ENCODE data around the gene LPP. TPM values are rescaled to one million over a fixed set of nuclear protein-coding genes. Genes with fewer than 3 reads are reported as not detected.

Gene LPP
- polyA plus RNA-seq, 3 donors = 24.5 to 26.1 (median 25.4) TPM

DNA sequence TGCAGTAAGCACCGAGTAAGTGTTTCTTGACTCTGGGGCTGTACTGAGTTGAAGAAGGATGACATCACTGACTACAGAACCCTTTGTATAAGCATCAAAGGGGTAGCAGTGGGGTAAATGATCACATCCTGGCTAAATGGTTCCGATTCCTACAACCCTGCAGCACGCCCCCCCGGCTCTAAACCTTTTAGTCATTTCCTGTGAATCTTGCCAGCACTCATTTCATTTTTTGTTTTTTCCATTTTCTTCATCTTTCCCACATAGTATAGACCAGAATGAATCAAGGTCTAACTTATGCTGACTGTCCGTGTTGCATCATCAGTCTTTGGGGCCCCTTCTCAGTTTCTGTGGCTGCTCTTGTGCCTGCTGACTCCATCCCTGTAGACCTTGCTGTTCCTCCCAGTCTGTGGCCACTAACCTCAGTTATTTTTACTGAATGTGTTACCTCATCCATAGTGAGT lies 634.7 kb downstream of the LPP start:
- DNase-seq (ENCODE audit: low read depth in 3 of 3, low spot score in 2 of 3) = no peak

DNA sequence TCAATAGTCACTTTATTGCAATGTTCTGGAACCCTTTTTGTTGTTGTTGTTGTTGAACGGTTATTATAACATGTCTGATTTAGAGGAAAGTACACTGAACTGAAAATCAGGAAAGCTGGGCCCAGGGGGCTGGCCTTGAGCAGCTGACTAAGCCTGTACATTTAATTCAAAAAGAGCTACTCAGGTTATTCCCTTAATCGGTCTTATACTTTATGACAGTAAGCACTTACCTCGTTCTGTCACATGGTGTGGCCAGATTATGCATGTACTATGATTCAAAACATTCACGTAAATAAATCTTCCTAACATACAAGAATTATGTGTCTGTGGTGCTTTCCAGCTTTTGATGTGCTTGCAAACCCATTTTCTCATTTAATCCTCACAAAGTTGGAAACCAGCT lies 635.3 kb downstream of the LPP start:
- DNase-seq (ENCODE audit: low read depth in 3 of 3, low spot score in 2 of 3) = no peak

DNA sequence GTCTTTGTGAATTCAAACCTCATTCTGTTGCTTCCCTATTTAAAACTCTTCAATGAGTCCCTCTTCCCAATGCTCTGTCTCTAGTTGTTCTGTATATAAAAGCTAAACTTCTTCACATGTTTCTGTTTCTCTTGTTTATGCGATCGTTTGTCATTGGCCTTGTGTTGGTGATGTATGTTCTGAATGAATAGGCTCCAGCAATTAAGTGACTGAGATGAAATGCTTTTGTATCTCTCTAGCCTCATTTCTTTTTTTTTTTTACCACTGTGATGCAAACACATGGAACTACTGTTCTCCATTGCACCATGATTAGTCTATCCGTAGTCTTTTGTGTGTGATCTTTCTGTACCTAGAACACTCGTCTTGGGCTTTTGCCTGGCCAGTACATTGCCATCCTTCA lies 637.4 kb downstream of the LPP start:
- no peak for DNase-seq (ENCODE audit: low read depth in 3 of 3, low spot score in 2 of 3)

DNA sequence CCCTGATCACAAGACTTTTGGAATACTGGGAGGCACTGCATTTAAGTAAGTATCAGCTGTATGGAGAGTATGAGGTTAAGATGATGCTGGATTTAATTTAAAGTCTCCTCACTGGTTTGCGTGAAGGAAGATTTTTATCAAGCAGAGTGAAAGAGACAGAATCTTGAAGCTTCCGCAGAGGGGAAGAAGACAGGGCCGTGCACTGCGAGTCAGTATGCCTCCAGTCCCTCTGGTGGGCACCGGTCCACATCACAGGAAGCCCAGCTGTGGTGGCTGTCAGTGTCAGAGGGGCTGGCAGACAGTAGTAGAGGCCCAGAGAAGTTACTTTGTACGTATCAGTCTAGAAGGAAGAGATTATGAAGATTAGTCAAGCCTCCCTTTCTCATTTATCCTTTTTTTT lies 638.8 kb downstream of the LPP start:
- no peak for DNase-seq (ENCODE audit: low read depth in 3 of 3, low spot score in 2 of 3)

DNA sequence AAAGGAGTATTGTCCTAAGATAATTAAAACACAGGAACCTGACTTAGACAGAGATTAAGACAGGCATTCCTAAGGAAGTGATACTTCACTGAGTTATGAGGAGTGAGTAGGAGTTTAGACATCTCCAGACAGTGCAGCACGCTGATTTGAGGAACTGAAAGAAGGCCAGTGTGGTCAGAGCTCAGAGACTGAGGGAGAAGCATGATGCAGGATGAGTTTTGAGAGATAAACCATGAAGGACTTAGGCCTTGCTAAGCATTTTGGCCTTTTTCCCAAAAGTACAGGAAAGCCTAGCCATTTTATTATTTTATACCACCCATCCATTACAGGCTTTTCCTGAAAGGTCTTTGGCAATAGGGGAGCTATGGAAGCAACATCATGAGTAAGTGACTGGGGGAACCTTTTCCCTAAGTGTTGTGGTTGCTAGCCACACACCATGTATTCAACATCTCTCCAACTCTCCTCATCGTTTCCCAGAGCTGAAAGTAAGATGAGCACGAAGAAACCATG lies 642.2 kb downstream of the LPP start:
- no peak for DNase-seq (ENCODE audit: low read depth in 3 of 3, low spot score in 2 of 3)

DNA sequence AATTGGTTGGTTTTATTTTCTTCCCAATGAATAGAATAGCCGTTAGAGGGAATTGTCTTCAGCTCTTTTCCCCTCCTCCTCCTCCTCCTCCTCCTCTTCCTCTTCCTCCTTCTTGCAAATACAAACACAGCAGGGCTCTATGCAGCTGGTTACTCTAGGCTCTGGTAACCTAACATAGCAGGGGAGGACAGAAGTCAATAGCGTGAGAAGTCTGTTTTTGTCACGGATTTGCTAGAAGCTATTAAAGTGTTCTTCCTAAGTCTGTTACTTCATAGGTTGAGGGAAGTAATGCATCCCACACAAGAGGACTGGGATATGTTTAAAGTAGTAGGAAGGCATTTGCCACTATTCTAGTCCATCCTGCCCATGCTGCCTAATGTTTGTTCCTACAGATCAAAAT lies 643.1 kb downstream of the LPP start:
- DNase-seq (ENCODE audit: low read depth in 3 of 3, low spot score in 2 of 3) = no peak

DNA sequence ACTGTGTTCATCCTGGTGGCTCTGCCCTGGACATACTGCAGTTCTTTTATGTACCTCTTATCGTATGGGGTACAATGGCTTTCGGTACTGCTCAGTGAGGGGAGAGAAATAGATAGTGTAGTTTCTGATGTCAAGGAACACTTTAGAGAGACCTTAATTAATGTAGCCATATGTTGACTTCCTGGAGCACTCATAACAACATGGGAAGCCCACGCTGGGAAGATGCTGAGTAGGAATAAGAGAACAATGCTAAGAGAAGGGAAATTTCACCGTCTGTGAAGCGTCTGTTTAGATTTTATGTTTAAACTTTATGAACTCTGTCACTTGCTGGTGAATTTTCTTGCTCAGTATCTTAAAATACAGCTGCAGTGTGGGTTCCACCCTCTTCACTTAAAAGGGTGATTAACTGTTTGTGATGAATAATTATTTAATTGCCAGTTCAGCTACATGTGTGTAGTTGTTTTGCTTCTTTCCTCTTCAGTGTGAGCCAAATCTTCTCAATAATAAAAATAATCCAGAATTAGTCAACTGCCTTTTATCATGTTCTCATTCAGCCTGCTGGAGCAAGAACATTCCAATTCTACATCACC lies 644.7 kb downstream of the LPP start:
- no peak for DNase-seq (ENCODE audit: low read depth in 3 of 3, low spot score in 2 of 3)

DNA sequence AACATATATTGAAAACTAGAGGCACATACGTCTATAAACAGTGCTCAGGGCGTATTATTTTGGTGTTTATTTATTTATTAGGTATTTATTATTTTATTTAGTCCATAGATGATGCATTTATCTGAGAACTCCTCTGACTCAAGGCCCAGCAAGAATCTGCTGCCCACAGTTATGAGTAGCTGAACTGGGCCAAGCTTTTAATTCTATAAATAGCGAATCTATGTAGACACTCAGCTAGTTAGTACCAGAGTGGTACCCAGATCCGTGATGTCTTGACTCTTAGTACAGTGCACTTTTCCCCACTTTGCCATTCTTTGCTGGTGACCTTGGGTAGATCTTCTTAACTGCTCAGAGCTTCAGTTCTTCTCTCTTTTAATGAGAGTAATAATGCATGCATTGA lies 647.4 kb downstream of the LPP start:
- no peak for DNase-seq (ENCODE audit: low read depth in 3 of 3, low spot score in 2 of 3)

DNA sequence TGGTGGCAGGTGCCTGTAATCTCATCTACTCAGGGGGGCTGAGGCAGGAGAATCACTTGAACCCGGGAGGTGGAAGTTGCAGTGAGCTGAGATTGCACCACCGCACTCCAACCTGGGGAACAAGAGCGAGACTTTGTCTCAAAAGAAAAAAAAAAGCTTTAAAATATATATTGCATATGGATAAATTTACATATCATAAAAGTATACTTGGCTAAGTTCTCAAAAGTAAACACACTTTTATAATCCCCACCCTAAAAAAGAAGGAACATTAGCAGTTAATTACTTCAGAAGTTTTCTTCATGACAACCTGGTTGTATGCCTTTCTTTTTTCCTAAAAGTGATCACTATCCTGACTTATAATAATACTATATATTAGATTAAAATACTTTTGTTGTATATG lies 648.7 kb downstream of the LPP start:
- DNase-seq (ENCODE audit: low read depth in 3 of 3, low spot score in 2 of 3) = no peak

DNA sequence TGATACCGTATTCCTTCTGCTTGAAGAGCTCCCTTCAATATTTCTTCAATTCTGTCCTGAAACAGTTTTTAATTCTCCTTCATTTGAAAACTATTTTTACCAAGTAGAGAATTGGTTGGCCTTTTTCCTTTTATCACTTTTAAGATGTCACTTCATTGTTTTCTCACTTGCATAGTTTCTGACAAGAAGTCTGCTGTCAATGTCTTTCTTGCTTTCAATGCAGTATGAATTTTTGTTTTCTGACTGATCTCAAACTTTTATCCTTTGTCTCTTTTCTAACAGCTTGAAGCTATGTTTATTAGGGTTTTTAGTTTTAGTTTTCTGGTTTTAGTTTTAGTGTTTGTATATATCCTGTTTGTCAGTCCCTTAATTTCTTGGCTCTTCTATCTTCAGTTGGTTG lies 653.0 kb downstream of the LPP start:
- DNase-seq (ENCODE audit: low read depth in 3 of 3, low spot score in 2 of 3) = no peak

DNA sequence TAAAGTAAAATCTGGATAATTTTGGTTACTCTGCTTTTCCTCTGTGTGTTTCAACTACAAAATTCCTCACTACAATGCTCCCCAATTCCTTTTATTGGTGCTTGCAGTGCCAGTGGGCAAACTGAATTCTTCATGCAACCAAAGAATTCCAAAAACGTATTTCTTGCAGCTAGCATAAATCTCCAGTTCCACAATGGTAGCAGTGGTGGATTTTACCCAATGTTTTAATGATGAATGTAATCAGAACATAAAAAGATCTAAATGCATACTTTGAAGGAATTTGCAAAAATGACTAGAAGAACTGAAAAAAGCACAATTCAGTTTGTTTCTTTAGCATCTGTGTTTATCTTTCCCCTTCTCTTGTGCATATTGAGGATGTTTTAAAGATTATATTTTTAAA lies 658.2 kb downstream of the LPP start:
- DNase-seq (ENCODE audit: low read depth in 3 of 3, low spot score in 2 of 3) = no peak

DNA sequence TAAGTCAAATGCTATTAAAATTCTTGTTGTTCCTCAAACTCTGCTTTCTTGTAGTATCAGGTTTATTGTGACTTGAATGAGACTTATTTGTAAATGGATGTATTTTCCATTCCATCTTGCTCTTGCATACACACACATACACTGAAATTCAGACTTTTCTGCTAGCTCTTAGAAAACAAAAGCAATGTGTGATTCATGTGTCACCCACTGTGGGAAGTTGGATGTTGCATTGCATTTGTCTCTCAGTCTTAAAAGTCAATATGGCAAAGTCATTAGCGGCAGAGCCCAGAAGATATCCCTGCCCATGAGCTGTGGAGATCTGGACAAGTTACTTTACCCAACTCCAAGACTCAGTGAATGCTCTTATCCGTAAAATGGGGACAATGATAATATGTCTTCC lies 660.6 kb downstream of the LPP start:
- DNase-seq (ENCODE audit: low read depth in 3 of 3, low spot score in 2 of 3) = no peak

DNA sequence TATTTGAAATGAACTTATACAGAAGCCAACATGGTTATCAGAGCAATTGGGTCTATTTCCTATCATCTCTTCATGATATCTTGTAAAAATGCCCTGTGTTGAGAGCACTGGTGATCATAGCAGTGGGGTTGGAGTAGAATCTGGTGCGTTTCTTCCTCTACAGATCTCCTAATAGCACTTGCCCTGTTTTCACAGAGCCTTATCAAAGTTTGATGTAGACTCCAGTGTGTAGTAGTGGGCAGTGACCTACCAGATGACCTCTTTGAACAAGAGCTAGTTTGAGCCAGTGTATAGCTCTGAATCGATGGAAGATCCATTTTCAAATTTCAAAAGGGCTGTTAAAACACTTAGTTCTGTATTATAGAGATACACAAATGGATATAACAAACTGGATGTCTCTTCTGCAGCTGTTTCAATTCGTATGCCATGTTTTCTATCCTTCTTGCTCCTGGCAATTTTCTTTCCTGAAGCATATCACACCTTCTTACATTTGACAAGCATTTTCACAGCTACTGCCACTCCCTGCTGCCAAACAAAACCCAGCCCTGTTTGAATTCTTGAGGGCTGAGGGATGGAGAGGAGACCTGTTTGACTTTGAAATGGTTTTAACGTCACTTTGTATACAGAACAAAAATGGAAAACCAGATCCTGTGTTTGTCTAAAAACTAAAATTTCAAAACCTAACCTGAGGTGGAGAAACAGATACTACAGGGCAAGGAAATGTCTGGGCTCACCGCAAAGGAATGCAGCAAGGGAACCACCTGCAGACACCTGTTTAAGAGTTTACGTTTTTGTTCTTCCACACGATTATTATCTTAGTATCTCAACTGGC lies 663.4 kb downstream of the LPP start:
- DNase-seq (ENCODE audit: low read depth in 3 of 3, low spot score in 2 of 3) = no peak

DNA sequence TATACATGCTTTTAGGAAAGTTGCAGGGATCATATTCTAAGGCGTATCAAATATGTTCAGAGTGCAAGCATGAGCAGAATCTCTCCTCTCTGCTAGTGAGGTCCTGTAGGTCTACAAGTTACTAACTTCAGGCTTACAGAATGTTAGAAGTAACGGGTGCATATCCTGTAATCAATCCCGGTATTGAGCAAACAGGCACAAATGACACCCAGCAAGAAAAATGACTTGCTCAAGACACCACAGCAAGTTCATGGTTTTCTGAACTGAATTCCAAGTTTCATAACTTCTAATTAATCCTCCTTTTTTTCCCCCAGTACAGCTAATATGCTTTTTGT lies 663.9 kb downstream of the LPP start:
- no peak for DNase-seq (ENCODE audit: low read depth in 3 of 3, low spot score in 2 of 3)

DNA sequence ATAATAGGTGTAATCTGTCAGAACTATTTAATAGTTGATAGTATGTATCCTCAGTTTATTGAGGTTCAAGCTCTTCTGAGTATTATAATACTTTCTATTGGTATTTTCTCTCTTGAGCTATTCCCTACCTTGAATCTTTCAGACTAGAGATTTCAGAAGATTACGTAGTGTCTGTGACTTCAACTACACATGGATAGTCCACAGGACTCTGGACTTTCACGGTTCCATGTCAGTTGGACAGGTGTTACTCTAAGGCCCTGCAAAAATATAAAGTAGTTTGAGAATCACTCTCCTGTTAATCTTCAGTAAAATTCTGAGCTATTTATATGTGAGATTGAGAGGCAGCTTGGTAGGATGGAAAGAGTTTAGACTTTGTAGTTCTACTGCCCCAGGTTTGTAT lies 664.3 kb downstream of the LPP start:
- no peak for DNase-seq (ENCODE audit: low read depth in 3 of 3, low spot score in 2 of 3)

DNA sequence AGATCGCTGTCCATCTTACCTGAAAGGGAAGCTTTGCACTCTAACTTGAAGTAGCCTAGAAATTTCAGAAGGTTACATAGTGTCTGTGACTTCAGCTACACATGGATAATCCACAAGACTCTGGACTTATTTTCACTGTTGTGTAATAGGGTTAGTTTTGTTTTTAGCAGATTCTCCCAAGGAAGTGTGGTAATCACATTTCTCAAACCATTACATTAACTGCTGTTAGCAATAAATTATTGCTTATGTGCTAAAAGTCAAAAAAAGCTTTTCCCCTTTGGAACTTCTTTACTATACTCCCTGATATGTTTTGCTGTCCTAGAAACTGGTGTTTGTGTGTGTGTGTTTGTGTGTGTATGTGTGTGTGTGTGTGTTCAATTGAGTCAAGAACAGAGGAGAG lies 666.0 kb downstream of the LPP start:
- no peak for DNase-seq (ENCODE audit: low read depth in 3 of 3, low spot score in 2 of 3)

DNA sequence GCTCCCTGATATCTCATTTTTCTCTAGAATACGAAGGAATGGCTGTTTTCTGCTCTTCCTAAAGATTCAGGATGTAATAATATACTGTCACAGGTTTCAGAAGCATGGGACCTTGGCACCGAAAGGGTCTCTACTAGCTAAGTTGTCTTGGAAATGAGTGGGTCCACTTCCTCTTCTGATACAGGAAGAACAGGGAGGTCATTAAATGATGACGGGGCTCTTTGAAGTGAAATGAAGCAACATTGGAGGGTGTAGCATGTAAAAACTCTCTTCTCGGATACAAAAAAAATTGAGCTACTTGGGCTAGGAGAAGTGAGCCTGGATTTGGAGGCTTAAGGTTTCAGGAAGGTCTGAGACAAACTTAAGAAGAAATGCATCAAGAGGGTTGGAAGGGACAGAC lies 668.0 kb downstream of the LPP start:
- no peak for DNase-seq (ENCODE audit: low read depth in 3 of 3, low spot score in 2 of 3)

DNA sequence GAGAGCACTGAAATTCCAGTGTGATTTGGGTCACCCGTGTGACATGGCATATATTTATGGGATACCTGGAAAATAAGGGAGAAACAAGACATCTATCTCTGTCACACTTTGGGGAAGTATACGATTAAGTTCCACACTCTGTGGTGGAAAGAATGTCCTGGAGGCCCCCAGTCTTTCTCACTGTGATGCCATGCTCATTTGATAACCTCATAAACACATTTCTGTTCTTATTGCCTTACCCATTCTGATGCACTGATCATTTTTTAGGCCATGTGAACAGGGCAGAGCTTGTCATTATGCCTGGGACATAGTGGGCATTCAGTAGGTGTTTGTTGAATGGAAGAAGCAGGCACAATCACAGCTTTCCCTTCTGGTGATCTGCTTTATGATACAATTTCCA lies 668.5 kb downstream of the LPP start:
- DNase-seq (ENCODE audit: low read depth in 3 of 3, low spot score in 2 of 3) = no peak

DNA sequence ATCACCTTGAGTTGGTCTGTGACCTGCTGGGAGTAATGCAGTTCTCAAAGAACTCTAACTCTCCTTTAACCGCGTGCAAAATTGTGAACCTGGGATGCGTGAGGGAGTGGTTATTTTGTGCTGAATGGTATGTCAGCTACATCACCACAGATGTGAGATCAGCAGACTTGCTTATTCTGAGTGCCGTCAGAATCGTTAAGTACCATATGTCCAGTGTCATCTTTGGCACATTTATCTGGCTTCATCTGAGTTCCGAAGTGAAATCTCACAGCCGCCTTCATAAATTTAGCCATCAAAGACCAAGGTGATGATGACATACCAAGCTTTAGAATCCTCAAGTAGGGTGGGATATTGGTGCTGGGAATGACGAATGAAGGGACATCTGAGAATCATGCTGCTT lies 670.6 kb downstream of the LPP start:
- no peak for DNase-seq (ENCODE audit: low read depth in 3 of 3, low spot score in 2 of 3)

DNA sequence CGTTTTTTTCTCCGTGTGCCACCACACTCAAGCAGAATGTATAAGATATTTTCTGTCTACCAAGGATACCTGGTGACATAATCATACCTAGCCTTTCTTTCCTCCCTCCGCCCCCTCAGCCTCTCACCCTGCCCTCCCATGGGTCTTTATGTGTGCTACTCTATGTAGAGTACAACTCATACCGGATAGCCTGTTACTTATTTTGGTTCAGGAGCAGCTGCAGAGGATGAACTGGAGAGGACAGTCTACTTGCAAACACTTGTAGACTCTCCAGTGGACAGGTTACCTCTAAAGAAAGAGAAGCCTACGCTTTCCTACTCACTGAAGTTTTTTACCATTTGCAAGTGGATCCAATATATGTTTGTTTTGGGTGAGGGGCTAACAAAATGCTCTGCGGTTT lies 671.9 kb downstream of the LPP start:
- no peak for DNase-seq (ENCODE audit: low read depth in 3 of 3, low spot score in 2 of 3)

DNA sequence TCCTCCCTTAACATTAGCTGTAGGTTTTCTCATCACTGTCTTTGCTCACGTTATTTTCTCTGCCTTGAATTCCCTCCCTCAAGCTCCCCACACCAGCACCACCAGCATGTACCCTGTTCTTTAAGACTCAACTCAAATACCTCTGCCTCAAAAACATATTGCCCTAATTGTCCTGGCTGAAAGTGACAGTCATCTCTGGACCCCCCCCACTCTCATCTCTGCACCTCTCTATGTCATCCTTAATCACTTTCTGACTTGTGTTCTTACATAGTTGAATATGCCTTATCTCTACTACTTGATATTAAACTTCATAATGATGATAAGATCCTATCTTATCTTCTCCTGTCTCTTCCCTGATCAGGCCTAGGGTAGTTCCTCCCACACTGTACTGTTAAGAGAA lies 672.6 kb downstream of the LPP start:
- DNase-seq (ENCODE audit: low read depth in 3 of 3, low spot score in 2 of 3) = no peak

DNA sequence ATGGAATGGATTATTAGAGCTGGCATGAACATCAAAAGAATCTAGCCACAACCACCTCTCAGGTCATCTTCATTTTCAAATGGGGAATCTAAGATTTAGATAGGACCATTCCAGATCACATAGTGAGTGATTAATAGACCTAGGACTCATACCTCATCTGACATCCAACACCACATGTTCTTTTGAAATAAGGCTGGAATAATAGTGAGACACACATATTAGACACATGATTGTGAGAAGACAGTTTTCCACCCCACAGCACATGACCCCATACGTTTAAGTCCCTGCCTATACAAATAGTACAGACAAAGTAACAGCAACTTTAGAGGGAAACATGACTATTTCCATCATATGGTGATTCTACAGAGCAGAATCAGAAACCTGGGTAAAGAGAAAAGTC lies 673.1 kb downstream of the LPP start:
- no peak for DNase-seq (ENCODE audit: low read depth in 3 of 3, low spot score in 2 of 3)

DNA sequence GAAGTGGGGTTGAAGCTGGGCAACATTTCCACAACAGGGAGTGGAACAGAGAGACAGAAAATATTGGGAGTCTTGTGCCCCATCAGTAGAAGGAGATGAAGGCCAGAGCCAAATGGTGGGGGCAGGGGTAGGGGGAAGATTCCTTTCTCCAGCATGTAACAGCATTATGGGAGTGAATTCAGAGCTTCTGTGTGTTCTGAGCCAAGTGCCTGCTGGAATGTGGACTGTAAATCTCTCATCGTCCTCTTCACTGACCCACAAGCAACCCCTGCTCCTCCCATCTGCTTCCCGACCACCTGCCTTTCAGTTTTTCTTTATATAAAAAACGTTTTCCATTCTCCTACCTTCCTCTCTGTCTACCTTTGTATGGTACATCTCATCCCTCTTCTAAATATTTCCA lies 673.6 kb downstream of the LPP start:
- DNase-seq (ENCODE audit: low read depth in 3 of 3, low spot score in 2 of 3) = no peak

All from right renal cortex interstitium (tissue), 3 donors.